Central memory CD4-positive, alpha-beta T cell (primary cell): ENCODE data around the gene PERCC1.
"Not testable (repeated sequence)": the region's sequence is repeated elsewhere in the genome, so short reads cannot be mapped to it uniquely, and the experiment has no call there.

Experiments
- DNase-seq: peaks from one replicate; pipeline ENCODE4 v3.0.0; 2022

The PERCC1 gene

GRCh38 chr16:1435921-1436697, 5.2 kb downstream of the PERCC1 start:
- DNase-seq = no peak

GRCh38 chr16:1436731-1437355, 6.0 kb downstream of the PERCC1 start:
- DNase-seq = no peak

GRCh38 chr16:1437606-1438005, 6.7 kb downstream of the PERCC1 start:
- DNase-seq = no peak

DNA sequence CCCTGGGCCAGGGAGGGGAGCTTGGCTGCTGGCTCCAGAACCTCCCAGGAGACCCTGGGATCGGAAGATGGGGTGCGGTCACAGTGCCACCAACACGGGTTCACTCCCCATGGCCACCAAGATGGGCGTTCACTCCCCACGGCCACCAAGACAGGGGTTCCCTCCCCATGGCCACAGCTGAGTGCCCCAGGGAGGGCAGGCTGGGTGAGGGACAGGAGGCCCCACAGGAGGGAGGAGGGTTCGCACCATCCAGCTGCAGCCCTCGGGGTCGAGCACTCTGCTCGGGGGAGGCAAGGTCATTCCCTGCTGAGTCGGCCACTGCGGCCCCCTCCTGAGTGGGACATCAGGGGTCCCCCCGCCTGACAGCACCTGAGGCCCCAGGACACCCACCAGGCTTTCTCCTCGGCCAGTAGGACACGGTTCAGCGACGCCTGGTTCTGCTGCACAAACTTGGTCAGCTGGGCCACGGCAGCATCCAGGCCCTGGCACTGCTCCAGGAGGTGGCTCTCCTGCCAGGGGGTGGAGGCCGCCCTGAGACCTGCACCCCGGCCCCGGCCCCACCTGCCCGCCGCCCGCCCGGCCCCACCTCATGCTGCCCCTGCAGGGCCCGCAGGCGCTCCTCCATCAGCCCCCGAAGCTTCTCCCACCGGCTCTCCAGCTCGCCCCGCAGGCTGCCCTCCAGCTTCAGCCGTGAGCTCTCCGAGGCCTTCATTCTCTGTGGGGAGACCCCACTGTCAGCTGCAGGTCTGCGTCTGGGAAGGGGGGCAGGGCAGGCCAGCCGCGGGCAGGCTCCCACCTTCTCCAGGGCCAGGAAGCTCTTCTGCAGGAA, 7.6 kb downstream of the PERCC1 start:
- no peak for DNase-seq

DNA sequence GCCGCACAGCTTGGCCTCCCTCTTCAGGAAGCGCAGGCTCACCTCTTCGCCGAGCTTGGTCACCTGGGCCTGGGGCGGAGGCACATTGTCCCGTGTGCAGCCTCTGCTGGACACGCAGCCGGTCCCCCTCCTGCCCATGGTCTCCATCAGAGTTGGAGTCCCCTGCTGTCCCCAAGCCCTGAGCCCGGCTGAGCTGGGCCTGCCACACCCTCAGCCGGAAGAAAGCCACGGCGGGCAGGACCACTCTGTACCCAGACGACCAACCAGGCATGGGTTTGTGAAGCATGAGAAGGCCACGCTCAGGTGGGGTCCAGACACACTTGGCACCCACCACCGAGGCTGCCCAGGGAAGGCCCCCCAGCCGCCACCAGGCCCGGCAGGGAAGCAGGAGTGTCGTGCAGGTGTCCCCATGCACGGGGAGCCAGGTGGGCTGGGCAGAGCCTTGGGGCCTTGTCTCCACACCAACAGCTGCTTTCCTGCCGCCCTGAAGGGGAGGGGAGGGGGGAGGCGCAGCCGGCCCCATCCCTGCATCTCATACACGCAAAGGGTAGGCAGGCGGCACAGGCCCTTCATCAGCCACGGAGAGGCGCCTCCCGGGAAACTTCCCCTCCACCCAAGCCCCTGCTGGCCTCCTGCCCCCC, 8.3 kb downstream of the PERCC1 start:
- no peak for DNase-seq

- DNase-seq = not testable (repeated sequence)
These were observed 8.8 kb downstream of the PERCC1 start for GRCh38 chr16:1439699-1440074.

DNA sequence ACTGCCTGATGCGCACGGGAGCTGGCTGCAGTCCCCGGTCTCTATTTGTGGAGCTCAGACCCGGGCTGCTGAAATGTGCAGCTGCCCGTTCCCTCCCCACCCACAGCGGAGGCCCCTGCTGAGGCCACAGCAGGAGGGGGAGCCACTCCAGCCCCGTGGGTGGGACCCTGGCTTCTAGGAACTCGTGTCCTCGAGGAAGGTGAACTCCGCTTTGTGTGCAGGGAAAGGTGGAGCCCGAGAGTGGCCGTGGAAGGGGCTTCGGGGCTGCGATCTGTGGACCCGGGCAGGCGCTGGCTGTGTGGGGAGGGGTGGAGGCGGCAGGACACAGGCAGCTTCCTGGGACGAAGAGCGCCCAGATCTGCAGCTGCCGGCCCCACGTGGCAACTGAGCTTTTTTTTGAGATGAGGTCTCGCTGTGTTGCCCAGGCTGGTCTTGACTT, 10.5 kb downstream of the PERCC1 start:
- no peak for DNase-seq

GRCh38 chr16:1442697-1443096, 11.8 kb downstream of the PERCC1 start:
- DNase-seq = no peak

DNA sequence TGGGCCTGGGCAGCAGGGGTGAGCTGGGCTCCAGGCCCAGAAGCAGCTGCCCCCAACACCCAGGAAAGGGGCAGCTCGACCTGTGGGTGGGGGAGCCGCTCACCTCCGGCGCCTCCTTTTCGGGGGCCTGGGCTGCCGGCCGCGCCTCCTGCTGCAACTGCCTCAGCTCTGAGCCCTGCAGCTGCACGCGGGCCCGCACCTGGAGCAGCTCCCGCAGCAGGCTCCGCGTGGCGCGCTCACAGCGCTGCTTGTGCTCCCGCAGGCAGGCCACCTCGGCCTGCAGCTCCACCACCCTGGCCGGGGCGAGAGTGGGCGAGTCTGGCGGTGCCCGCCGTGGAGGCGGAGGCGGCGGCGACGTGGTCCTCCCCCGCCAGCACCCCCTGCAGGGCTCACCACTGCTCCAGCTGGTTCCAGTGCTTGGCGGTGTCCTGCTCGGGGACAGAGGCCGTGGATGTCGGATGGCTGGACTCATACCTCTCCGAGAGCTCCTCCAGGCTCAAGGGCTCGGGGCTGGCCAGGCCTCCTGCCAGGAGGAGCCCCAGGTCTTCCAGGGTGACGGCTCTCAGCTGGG, 12.6 kb downstream of the PERCC1 start:
- no peak for DNase-seq

DNA sequence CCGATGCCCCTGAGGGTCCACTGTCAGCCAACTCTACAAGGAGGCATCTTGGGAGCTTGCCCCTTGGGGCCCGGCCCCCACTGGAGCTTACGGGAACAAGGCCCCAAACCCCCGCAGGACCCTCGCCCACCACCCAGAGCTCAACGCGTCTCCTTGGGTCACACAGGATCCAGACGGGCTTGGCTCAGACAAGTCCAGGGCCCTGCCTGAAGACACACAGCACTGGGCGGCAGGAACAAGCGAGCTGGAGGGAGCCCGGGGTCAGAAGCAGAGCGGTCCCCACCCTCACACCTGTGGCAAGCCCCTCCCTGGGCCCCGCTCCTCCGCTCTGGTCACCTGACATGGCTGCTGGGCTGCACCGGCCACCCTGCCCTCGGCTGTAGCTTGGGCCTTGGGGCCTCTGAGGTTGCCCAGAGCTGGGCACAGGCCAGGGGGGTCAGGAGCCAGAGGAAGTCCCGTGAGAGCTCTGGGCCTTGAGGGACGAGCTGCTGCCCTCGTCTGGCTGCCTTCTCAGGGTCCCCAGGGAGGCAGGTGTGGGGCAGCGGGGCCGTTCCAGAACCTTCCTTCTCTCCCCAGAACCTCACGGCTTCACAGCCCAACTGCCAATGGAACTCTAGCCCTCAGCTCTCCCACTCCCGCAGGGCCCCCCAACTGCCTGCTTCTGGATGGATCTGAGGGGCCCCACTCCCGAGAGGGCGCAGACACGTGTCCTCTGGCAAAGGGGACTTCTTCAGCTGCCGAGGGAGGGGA, 13.3 kb downstream of the PERCC1 start, which contains the start of gene CCDC154:
CCDC154 (minus strand) TSS at position 577 of the 750 bp plus-strand sequence; CDS start at position 343, 234 bp downstream.
- DNase-seq = no peak

- no peak for DNase-seq
These were observed 14.0 kb downstream of the PERCC1 start for GRCh38 chr16:1444730-1445517.

- no peak for DNase-seq
These were observed 14.8 kb downstream of the PERCC1 start for GRCh38 chr16:1445518-1446203.

DNA sequence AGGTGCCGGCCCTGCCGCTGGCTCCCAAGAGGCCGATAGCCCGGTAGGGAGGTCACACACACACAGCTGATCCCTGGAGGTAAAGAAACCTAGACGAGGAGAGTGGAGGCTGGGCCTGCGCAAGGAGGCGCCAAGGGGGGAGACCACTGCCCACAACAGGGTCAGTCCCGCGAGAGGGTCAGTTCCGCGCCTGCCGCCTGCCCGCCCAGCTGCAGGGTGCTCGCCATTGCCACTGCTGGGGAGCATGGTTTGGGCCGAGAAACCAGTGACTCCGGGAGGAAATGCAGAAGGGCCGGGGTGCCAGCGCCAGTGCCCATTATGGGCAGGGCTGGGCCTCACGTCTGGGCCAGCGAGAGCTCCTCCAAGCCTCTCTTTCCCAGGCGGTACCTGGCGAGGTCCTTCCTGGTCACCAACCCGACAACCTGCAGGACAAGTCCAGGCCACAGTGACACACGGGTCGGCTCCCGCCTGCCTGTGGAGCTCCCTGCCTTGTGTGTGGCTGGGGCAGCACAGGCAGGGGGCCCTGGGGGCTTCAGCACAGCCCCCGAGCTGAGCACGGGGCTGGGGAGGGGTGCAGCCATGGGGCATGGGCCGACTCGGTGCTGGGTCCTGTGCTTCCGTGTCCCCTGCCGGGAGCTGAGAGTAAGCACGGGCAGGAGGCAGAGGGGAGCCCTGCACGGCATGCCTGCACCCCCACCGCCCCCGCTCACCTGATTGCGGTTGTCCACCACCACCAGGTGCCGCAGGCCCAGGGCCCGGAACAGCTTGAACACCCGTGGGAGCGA, 15.6 kb downstream of the PERCC1 start:
- no peak for DNase-seq

DNA sequence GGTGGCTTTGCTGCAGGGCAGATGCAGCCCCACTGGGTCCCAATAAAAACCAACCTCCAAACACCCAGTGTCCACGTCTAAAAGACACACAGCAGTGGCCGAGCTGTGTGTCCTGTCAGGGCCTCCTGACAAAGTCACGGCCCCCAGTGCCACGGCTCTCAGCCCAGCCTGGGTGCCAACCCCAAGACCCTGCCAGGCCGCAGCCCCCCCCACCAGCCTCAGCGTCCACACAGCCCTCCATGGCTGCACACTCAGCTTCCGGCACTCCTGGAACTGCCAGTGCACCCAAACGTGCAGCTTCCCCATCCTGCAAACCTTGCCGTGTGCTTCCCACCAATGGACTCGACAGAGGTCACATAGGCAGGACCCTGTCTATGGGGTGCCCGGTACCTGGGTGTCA, 17.1 kb downstream of the PERCC1 start:
- DNase-seq = no peak

GRCh38 chr16:1448536-1449116, 17.7 kb downstream of the PERCC1 start:
- DNase-seq = no peak

- no peak for DNase-seq
These were observed 18.4 kb downstream of the PERCC1 start for GRCh38 chr16:1449201-1449788.

- DNase-seq = no peak
These were observed 19.3 kb downstream of the PERCC1 start for GRCh38 chr16:1450218-1450617.

DNA sequence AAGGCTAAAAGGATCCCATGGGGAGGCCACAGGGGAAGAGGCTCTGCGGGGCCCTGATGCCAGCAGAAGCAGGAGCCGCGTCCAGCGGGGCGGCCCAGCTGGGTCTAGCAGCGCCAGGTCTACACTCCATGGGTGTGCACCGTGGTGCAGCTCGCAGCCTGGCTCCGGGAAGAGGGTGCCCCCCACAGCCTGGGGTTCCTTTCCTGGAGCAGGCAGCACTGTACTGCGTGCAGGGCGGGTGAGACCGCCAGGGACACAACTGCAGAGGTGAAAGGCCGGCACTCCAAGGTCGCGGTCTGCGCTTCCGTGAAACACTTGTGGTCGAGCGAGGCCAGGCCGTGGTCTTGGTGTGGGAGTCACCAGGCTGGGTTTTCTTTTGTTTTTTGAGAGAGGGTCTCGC, 20.0 kb downstream of the PERCC1 start:
- no peak for DNase-seq
